ENCODE measurements around the gene PDE8B. TPM values are rescaled to one million over a fixed set of nuclear protein-coding genes. Genes with fewer than 3 reads are reported as not detected.

PDE8B gene
- total RNA-seq, 1 experiment from 2014 or later, result 0.17 TPM

DNA sequence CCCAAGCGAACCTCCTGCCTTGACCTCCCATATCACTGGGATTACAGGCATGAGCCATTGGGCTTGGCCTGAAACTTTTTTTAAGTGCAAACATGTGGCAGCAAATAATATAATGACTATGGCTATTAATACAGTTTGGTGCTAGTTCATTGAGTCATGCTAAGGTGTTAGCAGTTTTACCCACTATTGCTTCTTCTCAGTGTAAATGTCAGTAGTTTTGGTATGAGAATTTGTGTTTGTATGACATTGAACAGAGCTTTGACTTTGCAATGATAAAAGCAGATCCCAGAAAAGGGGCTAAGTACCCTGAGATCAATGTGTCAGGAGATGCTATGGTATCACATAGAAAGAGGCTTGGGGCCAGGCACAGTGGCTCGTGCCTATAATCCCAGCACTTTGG, 214.4 kb downstream of the PDE8B start:
- Histone ChIP-seq H3K9me2 (ENCODE audit: insufficient read depth) (no peaks in the 10 kb centered on the region), H3K79me2 (ENCODE audit: insufficient read depth, low read length) (no peaks in the 10 kb centered on the region), H3K4me2 (ENCODE audit: low read length) (no peak overlapping the region), H3K27ac (ENCODE audit: low read depth, low read length) (no peak overlapping the region), H4K20me1 (ENCODE audit: insufficient read depth) (no peaks in the 10 kb centered on the region), H3K4me1 (ENCODE audit: control insufficient read depth in 1 of 2, insufficient read depth in 2 of 2, low read length in 2 of 2) (no peaks in the 10 kb centered on the region), H3K36me3 (ENCODE audit: control insufficient read depth in 1 of 2, insufficient read depth in 2 of 2, low read length in 2 of 2) (0 out of 4 replicates have a peak, but pooled peaks cover 0 to 5% of the 10 kb centered on the region in 2 experiments), H3K9me3 (ENCODE audit: control insufficient read depth in 1 of 2, insufficient read depth in 1 of 2, low read depth in 1 of 2, low read length in 2 of 2) (no peaks in the 10 kb centered on the region), H3K4me3 (replicated peaks in 1 of 2; ENCODE audit: low read depth in 1 of 2, low read length in 2 of 2) (no peak overlapping the region), H3K9ac (ENCODE audit: low read length) (no peak overlapping the region), H3K27me3 (ENCODE audit: insufficient read depth, low read length) (no peaks in the 10 kb centered on the region), H2AFZ (ENCODE audit: low read depth, low read length, poor library complexity, severe bottlenecking) (no peak overlapping the region)
- intact Hi-C loops (cut with micrococcal nuclease), result no loop called here
- BruUV-seq (replicated peaks), result no TSS peak
- ChIA-PET POLR2A (no interaction called here), RAD21 (ENCODE audit: low non-redundant PET in 1 of 2, low total read pairs in 2 of 2, uncharacterized antibody in 2 of 2, unreplicated experiment in 2 of 2) (no interaction called here), CTCF (no interaction called here)
- DNase-seq (ENCODE audit: low read depth, low spot score) (no peak), ATAC-seq (no peak)
- no peak for TF ChIP-seq RAD21 (IDR thresholded peaks at IDR 0.05; ENCODE audit: low read depth)
- TF ChIP-seq, protein P1, sequence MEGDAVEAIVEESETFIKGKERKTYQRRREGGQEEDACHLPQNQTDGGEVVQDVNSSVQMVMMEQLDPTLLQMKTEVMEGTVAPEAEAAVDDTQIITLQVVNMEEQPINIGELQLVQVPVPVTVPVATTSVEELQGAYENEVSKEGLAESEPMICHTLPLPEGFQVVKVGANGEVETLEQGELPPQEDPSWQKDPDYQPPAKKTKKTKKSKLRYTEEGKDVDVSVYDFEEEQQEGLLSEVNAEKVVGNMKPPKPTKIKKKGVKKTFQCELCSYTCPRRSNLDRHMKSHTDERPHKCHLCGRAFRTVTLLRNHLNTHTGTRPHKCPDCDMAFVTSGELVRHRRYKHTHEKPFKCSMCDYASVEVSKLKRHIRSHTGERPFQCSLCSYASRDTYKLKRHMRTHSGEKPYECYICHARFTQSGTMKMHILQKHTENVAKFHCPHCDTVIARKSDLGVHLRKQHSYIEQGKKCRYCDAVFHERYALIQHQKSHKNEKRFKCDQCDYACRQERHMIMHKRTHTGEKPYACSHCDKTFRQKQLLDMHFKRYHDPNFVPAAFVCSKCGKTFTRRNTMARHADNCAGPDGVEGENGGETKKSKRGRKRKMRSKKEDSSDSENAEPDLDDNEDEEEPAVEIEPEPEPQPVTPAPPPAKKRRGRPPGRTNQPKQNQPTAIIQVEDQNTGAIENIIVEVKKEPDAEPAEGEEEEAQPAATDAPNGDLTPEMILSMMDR (IDR thresholded peaks at IDR 0.05 in 2 of 3, conservative IDR thresholded peaks at IDR 0.05 in 1 of 3; ENCODE audit: borderline replicate concordance in 1 of 3, insufficient read depth in 1 of 3, low read depth in 2 of 3, low read length in 2 of 3), result no peak
- TF ChIP-seq, protein P2, sequence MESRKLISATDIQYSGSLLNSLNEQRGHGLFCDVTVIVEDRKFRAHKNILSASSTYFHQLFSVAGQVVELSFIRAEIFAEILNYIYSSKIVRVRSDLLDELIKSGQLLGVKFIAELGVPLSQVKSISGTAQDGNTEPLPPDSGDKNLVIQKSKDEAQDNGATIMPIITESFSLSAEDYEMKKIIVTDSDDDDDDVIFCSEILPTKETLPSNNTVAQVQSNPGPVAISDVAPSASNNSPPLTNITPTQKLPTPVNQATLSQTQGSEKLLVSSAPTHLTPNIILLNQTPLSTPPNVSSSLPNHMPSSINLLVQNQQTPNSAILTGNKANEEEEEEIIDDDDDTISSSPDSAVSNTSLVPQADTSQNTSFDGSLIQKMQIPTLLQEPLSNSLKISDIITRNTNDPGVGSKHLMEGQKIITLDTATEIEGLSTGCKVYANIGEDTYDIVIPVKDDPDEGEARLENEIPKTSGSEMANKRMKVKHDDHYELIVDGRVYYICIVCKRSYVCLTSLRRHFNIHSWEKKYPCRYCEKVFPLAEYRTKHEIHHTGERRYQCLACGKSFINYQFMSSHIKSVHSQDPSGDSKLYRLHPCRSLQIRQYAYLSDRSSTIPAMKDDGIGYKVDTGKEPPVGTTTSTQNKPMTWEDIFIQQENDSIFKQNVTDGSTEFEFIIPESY (IDR thresholded peaks at IDR 0.05; ENCODE audit: extremely low read depth, insufficient replicate concordance, low read length), result no peak
- TF ChIP-seq, protein P3, sequence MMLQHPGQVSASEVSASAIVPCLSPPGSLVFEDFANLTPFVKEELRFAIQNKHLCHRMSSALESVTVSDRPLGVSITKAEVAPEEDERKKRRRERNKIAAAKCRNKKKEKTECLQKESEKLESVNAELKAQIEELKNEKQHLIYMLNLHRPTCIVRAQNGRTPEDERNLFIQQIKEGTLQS (IDR thresholded peaks at IDR 0.05), result no peak
- no peak for TF ChIP-seq SP1 (IDR thresholded peaks at IDR 0.05; ENCODE audit: low read depth)
- TF ChIP-seq POLR2AphosphoS5 (IDR thresholded peaks at IDR 0.05; ENCODE audit: low read depth, low read length), result no peak
- TF ChIP-seq JUND (IDR thresholded peaks at IDR 0.05), result no peak

Measured in HCT116 (cell line).